Activated CD8-positive, alpha-beta memory T cell treated with anti-CD3 and anti-CD28 coated beads for 24 hours (primary cell): ENCODE measurements around the gene PRXL2B.

Experiments used
- DNase-seq: peaks from one replicate; pipeline ENCODE4 v3.0.0-alpha.2; 2020

The PRXL2B gene

DNA sequence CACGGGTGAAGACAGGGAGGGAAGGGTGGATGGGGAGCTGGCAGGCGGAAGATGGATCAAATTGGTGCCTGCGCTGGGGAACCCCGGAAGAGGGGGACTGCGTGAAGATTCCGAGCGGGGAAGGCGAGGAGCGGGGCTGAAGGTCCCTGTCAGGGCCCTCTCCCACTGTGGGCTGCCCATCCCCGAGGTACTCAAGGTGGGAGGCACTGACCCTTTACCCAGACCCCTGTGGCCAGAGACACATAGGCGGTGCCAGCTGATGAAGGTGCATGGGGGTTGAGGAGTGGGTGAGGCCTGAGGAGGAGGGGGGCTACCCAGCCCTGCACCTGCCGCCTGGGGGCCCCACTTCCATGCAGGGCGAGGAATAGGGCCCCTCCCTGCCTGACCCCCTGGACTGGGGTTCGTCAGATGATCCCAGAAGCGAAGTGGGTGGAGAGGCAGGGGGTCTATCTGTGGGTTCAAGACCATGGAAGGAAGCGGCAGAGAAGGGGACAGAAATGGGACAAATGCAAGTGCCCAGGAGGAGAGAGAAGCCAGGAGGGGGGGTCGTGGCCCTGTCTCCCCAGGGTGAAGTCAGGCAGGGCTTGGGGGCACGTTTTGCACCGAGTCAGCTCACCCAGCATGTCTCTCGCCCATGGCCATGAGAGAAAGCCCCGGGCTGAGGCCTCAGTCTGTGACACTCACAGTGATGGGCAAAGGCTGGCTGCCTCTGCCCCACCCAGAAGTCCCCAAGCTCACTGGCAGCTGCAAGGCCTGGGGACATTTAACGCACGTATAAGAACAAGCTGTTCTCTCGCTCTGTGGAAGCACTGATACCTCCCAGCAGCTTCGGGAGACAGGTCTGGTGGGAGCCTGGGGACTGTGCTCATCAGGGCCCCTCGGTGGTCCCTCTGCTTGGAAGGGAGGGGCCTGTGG, 53.3 kb downstream of the PRXL2B start:
- DNase-seq, result peak; percentile 56

DNA sequence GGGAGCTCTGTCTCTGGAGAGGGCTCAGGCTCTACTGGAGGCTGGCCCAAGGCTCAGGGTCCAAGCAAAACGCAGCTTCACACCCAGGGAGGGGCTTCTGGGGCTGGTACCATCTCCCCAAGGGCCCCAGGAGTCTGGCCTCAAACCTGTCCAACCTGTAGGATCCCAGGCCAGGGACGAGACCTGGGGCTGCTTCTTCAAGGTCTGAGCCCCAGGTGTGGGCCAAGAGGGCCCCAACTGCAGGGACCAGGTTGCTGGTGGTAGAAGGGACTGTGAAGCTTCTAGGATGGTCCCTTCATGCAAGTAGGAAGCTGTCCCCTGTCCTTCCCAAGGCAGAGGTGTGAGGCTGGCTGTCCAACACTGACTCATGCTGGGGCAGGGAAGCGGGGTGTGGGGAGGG, 54.0 kb downstream of the PRXL2B start:
- peak; percentile 56 for DNase-seq
